GM23248 (cell line): ENCODE measurements around the gene LIN28B.
"Not testable (repeated sequence)": the region's sequence is repeated elsewhere in the genome, so short reads cannot be mapped to it uniquely, and the experiment has no call there.

Experiments used
- EZH2 ChIP-seq: fragments of 200-600 bp; sonication (generic); IDR thresholded peaks from 2 replicates; pipeline ENCODE4 v1.6.1; 2018; ENCODE audit warnings: antibody characterized with exemption, mild to moderate bottlenecking; ENCODE audit not compliant: insufficient read depth, poor library complexity, severe bottlenecking
- EZH2phosphoT487 ChIP-seq: fragments of 200-600 bp; sonication (generic); IDR thresholded peaks from 2 replicates; pipeline ENCODE4 v1.6.1; 2018; ENCODE audit warnings: antibody characterized with exemption, moderate library complexity, mild to moderate bottlenecking, low read depth; ENCODE audit not compliant: insufficient read depth

- TF ChIP-seq EZH2, EZH2phosphoT487: not testable (repeated sequence)
These were observed 34.2 kb downstream of the LIN28B start for GRCh38 chr6:104991062-104991461.
